Measurements from ENCODE around the gene CARMIL1.
"Not testable (repeated sequence)": the region's sequence is repeated elsewhere in the genome, so short reads cannot be mapped to it uniquely, and the experiment has no call there.

The CARMIL1 gene

GRCh38 chr6:25414168-25414567, 135.0 kb downstream of the CARMIL1 start:
- DNase-seq = no peak

- no peak for DNase-seq
These were observed 135.6 kb downstream of the CARMIL1 start for GRCh38 chr6:25414755-25415154.

DNA sequence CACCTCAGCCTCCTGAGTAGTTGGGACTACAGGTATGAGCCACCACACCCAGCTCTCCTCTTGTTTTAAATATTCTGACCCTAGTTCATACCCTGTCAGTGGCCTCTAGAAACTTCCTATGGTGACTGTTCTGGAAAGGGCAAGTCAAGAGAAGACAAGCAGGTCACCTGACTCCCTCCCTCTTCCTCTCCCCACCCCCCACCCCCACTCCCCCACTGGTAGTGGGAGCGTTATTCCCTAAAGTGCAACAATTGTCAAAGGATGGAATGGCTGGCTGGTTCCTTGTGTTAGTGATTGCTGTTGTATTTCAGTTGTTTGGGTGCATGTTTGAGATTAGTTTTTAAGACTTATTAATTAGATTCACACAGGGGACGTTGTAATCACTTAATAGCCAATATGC, 136.1 kb downstream of the CARMIL1 start:
- DNase-seq = no peak

GRCh38 chr6:25415701-25416100, 136.5 kb downstream of the CARMIL1 start:
- no peak for DNase-seq

DNA sequence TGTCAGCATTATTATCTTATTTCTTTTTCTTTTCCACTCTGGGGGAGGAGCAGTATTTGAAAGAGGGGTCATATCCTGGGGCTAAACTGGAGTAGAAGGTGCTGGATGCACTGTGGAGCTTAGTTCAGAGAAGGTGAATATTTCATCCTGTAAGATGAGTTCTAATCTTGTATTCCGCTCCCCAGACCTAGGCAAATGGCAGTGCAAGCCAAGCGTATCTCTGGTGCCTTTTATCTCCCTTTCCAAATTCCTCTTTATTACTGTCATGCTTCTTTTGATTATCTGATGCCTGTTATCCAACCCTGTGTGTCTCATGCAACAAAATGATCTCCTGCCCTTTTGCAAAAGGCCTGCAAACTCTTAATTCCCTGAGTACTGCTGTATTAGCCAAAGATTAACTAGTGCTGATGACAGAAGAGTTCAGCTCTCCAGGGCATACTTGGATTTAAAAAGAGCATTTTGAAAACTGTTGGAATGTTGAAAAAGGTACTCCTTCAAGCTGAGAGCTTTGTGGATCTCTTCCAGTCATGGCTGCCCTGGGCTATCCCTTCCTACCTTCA, 138.0 kb downstream of the CARMIL1 start:
- no peak for DNase-seq

GRCh38 chr6:25418454-25419052, 139.4 kb downstream of the CARMIL1 start:
- DNase-seq = no peak

GRCh38 chr6:25419879-25420278, 140.7 kb downstream of the CARMIL1 start:
- DNase-seq = no peak

DNA sequence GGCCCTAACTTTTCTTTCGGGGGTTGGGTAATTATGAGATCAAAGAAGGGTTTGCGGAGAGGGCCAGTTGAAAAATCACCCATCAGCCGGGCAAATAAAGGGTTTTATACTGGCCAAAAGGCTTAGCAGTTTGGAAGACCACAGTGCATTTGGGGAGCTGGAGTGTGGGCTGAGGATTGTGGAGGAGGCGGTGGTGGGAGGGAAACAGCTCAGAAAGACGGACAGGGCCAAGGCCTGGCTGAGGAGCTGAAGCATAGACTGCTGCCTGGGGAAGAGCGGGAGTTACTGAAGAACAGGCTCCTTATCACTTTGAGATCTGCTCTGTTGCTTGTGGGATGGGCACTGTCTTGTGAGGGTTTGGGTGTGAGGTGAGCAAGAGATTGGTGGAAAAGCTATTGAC, 144.2 kb downstream of the CARMIL1 start:
- no peak for DNase-seq

GRCh38 chr6:25424303-25424702, 145.1 kb downstream of the CARMIL1 start:
- no peak for DNase-seq

- no peak for DNase-seq
These were observed 148.4 kb downstream of the CARMIL1 start for GRCh38 chr6:25427549-25427948.

DNA sequence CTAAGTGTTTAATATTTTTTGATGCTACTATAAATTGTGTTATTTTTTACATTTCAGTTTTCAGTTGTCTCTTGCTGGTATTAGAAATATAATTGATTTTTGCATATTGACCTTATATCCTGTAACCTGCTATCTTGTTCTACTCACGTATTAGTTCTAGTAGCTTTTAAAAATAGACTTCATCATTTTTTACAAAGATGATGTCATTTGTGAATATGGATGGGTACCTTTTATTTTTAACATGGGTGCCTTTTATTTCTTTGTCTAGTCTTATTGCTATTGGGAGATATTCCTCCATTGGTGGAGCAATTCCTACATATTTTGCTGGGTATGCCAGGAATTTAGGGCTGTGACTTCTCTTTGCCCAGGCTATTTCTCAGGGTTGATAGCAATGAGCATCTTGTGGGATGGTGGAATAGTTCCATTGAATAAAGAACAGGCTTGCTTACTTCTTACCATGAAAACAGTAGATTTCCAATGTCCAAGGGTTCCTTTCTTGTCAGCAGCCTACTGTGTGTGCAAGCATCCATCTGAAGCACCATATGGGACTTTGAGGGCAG, 149.7 kb downstream of the CARMIL1 start:
- no peak for DNase-seq

GRCh38 chr6:25431306-25431974, 152.3 kb downstream of the CARMIL1 start:
- DNase-seq = no peak

GRCh38 chr6:25431975-25432307, 152.8 kb downstream of the CARMIL1 start:
- DNase-seq = no peak

- no peak for DNase-seq
These were observed 155.7 kb downstream of the CARMIL1 start for GRCh38 chr6:25434921-25435320.

GRCh38 chr6:25435416-25435985, 156.3 kb downstream of the CARMIL1 start:
- no peak for DNase-seq

DNA sequence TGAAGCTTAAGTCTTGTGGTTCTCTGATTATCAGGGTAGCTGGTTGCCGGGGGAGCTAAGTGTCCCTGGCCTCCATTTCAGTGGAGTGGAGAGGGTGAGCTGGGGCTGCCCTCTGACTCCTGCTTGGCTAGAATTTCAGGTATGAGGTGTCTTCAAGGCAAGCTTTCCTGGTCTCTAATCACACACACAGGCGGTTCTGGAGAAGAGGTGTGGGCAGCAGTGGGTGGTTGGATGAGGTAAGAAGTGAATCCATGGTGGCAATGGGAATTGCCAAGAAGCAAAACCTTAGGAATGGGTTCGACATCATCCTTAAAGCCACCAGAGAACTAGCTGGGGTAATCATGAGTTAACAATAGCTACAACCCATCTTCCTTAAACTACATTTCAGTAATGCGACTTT, 157.6 kb downstream of the CARMIL1 start:
- no peak for DNase-seq

DNA sequence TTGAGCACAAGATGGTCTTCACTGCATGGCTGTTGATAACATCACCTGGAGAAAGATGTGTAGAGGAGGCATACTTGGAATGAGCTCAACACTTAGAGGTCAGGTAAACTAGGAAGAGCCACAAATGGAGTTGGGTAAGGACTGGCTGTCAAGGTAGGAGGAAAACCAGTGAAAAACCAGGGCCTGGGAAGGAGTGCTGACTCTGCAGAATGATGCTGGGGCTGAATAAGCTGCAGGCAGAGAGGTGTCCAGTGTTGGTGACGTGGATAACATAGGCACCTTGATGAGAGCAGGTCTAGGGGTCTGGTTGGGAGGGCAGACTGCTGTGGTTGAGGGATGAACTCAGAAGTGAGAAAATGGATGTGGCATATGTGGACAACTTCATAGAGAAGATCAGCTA, 160.2 kb downstream of the CARMIL1 start:
- no peak for DNase-seq

GRCh38 chr6:25441663-25442270, 162.6 kb downstream of the CARMIL1 start:
- no peak for DNase-seq

GRCh38 chr6:25442898-25443297, 163.7 kb downstream of the CARMIL1 start:
- no peak for DNase-seq

DNA sequence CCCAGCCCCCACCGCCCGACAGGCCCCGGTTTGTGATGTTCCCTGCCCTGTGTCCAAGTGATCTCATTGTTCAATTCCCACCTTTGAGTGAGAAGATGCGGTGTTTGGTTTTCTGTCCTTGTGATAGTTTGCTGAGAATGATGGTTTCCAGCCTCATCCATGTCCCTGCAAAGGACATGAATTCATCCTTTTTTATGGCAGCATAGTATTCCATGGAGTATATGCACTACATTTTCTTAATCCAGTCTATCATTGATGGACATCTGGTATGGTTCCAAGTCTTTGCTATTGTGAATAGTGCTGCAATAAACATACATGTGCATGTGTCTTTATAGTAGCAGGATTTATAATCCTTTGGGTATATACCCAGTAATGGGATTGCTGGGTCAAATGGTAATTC, 165.3 kb downstream of the CARMIL1 start:
- DNase-seq = not testable (repeated sequence)

DNA sequence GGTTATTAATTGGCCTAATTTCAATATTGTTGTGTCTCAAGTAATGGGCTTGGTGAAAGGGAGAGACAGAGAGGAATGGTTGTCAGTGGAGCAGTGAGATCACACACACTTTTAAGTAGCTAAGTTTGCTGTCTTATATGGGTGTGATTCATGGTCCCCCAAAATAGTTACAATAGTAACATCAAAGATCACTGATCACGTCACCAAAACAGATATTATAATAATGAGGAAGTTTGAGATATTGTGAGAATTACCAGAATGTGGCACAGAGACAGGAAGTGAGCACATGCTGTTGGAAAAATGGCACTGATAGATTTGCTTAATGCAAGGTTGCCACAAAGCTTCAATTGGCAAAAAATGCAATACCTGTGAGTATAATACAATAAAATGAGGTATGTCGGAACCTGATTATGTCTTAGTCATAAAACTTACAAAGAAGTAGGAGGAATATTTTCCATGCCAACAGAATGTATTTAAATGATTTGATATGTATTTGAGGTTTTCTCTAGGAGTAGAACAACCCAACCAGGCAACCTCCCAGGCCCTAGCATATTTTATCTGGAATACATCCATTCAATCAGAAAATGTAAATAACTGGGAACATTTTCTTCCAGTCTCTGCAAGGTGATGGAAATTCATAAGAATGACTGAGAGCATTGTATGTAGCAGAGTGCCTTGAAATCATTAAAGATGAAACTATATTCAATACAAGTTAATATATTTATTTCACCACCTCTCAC, 167.8 kb downstream of the CARMIL1 start:
- DNase-seq = no peak

GRCh38 chr6:25447570-25447929, 168.4 kb downstream of the CARMIL1 start:
- DNase-seq = no peak

- DNase-seq = no peak
These were observed 169.9 kb downstream of the CARMIL1 start for GRCh38 chr6:25448965-25449538.
